GM21576 (cell line): ENCODE results near the gene TRIM24.

Experiments used
- ATAC-seq: cut with Tn5 transposase; IDR thresholded peaks from one replicate; pipeline ENCODE4 v1.9.1; 2021; ENCODE audit warnings: mild to moderate bottlenecking, moderate library complexity; ENCODE audit not compliant: unreplicated experiment

The TRIM24 gene

DNA sequence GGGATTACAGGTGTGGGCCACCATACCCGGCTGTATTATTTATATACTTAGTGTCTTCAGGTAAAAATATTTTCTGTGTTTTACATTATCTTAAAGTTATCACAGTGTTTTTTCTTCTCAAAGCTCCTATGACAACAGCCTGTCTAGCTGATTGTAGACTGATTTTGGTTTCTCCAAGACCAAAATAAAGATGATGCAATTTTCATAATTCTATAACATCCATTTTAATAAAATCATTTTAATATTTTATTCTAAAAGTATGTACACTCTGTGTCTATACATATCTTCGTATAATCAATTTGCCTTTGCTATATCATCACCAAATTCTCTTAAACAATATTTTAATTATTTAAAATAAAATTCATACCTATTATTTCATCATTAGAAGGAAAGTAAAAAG is 108.6 kb downstream of the TRIM24 start:
- ATAC-seq, result no peak

DNA sequence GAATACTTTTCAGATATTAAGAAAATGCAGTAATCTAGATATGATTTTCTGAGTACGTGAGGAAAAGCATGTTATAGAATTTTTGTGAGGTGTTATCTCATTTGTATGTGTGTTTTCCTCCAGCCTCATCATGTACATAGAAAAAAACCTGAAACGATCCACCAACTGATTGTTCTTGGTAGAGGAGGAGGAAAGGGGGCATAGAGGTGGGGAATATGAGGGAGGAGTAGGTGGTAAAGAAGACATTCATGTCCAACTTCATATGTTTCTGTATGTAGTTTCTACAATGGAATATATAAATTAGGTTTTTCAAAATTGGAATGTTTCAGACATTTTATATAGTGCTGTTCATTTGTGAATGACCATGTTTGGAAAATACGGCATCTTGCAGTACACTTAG is 109.4 kb downstream of the TRIM24 start:
- no peak for ATAC-seq

DNA sequence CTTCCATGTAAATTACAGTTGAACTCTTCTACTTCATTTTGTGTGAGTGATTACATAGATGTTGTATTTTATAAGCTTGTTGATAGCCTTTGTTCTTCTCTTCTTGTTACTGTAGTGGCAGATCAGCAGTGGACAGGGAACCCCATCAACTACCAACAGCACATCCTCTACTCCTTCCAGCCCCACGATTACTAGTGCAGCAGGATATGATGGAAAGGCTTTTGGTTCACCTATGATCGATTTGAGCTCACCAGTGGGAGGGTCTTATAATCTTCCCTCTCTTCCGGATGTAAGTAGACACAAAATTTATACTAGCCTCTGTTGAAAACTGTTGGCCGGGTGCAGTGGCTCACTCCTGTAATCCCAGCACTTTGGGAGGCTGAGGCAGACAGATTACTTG is 110.7 kb downstream of the TRIM24 start:
- ATAC-seq, result no peak

DNA sequence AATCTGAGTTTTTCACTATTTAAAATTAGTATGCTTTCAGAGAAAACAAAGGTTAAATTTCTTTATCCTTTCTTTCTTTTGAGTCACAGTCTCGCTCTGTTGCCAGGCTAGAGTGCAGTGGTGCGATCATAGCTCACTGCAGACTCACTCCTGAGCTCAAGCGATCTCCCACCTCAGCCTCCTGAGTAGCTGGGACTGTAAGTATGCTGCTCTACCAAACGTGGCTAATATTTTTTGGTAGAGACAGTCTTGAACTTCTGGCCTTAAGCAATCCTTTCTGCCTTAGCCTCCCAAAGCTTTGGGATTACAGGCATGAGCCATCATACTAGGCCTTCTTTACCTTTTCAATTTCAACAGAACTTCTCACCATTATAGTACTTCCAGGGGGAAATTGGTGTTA is 113.7 kb downstream of the TRIM24 start:
- ATAC-seq, result no peak

DNA sequence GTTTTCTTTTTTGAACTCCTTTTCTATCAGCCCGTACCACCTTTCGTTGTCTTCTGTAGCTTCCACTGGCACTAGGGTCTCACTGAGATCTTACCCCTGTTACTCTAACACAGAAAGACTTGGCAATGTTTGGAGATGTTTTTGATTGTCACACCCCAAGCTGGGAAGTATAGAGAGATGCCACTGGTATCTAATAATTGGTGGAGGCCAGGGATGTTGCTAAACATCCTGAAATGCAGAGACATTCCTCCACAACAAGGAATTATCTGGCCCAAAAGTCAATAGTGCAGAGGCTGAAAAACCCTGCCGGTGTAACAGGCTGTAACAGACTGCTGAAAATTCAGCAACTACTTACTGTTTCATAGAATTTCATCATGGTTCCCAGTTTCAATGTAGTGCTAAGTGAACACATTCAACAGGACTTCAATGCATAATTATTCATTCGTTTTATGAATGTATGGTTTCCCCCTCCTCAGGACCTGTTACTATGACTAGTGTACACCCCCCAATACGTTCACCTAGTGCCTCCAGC is 115.9 kb downstream of the TRIM24 start:
- no peak for ATAC-seq

DNA sequence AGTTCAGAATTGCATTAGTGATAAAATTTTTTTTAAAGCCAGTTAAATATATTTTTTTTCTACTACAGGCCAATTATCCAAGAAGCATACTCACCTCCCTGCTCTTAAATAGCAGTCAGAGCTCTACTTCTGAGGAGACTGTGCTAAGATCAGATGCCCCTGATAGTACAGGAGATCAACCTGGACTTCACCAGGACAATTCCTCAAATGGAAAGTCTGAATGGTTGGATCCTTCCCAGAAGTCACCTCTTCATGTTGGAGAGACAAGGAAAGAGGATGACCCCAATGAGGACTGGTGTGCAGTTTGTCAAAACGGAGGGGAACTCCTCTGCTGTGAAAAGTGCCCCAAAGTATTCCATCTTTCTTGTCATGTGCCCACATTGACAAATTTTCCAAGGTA is 119.1 kb downstream of the TRIM24 start:
- ATAC-seq, result no peak

DNA sequence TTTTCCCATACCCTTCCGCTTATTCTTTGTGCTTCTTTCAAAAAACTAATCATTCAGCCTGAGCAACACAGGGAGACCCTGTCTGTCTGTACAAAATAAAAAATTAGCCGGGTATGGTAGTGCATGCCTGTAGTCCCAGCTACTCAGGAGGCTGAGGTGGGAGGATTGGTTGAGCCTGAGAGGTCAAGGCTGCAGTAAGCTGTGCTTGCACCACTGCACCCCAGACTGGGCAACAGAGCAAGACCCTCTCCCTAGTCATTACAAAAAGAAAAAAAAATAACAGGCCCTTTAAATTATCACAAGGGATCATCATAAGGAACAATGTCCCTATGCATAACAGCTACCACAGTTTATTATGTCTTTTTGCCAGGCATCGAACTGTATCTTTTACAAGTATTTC is 119.6 kb downstream of the TRIM24 start:
- no peak for ATAC-seq

DNA sequence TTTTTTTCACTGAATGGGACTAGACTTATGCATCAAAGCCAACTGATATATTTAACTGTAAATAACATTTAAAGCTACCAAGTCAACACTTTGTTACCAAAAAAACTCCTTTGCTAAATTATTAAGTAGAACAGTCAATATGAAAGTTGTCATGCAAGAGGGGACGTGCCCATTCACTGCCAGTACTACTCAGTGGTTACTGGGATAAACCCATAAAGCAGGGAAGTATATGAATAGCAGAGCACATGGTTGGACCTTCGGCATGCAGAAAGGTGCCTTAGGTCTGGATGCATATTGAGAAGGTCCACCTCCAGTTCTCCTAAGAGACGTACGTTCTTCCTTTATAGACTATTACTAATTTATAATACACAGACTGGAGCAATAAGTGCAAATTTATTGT is 121.0 kb downstream of the TRIM24 start:
- ATAC-seq, result no peak

DNA sequence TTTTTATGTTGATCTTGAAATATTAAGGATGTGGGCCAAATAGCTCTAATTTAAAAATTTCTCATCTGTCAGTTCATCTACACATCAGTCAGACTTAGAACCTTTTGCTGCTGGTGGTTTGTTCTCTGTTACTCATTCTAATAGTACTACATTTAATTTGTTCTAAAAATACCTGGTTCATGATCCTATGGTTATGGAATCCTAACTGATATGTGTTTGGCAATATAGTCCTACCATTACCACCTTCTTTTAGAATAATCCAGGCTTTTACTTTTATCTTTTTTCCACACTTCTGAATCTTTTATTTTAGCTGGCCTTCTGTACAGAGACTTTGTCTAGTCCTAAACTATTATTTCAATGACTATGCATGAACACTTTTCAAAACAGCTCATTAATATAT is 124.2 kb downstream of the TRIM24 start:
- ATAC-seq, result no peak

DNA sequence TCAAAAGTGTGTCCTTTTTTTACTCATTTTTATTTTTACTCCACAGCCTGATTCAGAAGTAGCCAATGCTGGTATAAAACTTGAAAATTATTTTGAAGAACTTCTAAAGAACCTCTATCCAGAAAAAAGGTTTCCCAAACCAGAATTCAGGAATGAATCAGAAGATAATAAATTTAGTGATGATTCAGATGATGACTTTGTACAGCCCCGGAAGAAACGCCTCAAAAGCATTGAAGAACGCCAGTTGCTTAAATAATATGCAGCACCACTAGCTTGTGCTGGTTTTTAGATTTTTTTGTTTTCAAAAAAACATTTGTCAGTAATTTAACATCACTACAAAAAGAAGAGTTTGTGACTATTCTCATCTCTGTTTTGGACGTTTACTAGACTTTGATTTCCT is 124.6 kb downstream of the TRIM24 start:
- ATAC-seq, result no peak

DNA sequence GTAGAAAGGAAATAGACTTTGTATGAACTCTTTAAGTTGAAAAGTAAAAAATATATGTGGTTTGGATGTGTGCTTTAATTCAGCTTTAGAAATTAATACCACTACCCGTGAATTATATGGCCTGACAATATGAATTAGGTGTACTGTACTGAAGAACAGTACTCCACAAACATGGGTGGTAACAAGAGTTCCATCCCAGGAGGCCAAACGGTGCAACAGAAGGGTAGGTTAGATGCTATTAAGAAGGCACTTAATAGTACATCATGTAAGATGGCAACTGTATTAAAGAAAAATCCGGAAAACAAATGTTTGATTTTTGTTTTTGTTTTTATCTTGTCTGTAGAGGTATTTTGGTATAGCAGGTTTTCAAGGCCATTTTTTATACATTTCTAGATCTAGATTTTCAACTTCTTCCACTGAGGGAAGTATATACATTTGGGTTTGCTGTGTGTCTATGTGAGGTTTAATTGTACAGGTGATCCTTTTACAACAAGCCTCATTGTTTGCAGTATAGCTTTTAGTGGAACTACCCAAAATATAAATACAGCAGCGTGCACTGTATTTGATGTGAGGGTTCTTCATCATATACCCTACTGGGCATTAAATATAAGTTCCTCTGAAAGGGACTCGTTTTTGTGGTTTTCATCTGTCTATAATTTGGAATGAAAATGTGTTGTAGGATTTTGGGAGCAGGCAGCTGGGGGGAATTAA is 125.4 kb downstream of the TRIM24 start:
- no peak for ATAC-seq

DNA sequence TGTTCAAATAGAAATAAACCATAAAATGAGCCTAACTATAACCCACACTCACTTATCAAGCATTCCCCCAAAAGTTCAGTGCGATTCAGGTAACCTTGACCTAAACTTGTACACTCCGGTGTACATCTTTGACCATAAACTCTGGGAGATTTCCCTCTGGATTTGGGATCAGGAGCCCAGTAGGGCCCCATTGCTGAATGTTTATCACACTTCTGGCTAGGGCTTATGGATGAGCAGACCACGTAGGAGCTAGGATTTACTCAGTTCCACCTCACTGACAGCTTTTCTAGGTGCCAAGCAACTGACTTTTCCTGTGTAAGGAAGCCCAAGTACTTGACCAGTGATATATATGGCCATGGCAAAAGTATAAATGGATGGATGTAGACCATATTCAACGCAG is 127.4 kb downstream of the TRIM24 start:
- ATAC-seq, result no peak

DNA sequence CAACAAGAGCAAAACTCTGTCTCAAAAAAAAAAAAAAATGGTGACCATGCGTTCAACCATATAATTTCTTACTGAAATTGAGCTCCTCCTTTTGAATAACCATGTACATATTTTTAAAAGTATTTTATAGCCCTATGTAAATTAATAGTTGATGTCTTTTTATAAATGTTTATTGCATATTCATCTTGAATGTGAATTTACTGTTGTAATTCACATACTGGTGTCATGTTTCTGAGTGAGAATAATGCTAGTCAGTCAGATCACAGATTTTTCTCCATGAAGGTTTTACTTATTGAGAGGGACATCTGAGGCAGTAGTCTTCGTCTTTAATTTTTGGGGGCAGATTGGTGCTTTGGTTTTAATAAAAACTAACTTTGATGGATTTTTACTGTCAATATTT is 128.9 kb downstream of the TRIM24 start:
- no peak for ATAC-seq

DNA sequence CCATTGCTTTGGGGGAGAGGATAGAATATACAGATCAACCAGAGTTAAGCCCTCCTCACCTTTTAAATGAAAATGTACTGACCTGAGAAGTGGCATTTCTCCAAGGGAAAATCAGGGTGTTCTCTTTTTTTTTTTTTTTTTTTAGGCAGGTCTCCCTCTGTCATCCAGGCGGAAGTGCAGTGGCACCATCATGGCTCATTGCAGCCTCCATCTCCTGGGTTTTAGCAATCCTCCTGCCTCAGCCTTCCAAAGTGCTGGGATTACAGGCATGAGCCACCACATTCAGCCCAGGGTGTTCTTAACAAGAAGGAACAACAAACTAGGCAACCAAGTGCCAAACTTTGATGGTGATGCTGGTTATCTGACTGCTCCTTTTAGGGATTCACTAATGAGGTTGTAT is 130.1 kb downstream of the TRIM24 start:
- no peak for ATAC-seq

DNA sequence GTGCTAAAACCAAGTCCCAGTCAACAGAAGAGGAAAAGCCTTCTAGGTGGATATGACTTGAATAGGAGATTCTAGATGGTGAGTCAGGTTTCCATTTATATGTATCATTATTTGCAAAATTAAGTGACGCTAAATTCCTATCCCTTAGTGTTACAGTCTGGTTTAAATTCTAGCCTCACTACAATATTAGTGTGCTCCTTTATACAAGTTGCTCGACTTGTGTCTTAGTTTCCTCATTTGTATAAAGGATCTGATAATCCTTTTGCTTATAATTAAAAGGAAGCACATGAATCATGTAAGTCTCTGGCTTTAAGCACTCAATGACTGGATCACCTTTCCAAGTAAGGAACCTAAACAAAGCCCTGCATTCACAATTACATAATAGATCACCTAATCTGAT is 135.4 kb downstream of the TRIM24 start:
- ATAC-seq, result no peak

DNA sequence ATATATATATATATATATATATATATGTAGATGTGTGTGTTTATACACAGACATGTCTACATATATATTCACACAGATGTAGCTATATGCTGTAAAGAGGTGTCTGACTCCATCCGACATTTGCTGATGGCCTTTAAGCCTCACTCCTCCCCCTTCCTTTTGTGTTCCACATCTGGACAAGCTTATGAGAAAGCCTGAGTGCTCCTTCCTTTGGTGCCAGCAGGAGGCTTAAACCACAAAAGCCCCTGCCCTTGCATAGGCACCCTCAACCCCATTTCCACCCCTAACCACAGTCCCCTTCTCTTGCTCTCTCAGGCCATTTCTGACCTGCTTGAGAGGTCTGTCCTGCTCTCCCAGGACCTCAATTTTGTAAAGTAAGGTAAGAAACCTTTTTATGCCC is 142.4 kb downstream of the TRIM24 start:
- ATAC-seq, result no peak

DNA sequence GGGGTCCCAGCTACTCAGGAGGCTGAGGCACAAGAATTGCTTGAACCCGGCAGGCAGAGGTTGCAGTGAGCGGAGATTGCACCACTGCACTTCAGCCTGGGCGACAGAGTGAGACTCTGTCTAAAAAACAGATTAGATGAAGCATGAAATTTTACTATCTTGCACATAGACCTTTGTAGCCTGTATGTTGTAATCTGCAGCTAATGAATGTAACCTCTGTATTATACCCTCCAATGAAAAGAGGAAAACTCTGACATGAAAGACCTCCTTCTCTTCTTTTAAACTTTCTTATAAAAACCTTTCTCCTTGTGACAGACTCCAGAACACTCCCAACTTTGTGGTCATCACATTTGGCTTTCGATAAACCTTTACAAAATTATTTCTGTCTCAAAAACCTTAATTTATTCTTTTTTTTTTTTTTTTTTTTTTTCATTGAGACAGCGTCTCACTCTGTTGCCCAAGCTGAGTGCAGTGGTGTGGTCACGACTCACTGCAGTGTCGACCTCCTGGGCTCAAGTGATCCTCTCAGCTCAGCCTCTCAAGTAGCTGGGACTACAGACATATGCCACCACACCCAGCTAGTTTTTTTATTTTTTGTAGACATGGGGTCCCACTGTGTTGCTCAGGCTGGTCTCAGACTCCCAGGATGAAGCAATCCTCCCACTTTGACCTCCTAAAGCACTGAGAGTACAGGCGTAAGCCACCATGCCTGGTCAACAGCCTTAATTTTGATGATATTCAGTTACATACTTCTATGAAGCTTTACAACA is 143.7 kb downstream of the TRIM24 start:
- ATAC-seq, result no peak

DNA sequence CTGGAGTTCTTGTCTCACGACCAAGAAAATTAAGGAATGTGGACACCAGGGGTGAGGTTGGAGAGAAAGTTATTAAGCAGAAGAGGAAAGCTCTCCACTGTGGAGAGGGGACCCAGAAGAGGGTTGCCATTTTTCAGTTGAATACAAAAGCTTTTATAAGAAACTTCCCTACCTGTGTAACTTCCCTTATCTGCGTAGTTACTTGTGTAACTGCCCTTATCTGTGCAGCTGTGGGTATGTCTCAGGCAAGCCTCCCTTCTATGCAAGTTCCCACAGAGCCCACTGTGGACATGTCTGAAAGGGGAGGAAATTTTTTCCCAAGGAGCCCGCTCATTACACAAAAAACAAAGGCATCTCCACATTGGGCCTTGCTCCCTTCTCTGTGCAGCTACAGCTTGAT is 146.2 kb downstream of the TRIM24 start:
- no peak for ATAC-seq

DNA sequence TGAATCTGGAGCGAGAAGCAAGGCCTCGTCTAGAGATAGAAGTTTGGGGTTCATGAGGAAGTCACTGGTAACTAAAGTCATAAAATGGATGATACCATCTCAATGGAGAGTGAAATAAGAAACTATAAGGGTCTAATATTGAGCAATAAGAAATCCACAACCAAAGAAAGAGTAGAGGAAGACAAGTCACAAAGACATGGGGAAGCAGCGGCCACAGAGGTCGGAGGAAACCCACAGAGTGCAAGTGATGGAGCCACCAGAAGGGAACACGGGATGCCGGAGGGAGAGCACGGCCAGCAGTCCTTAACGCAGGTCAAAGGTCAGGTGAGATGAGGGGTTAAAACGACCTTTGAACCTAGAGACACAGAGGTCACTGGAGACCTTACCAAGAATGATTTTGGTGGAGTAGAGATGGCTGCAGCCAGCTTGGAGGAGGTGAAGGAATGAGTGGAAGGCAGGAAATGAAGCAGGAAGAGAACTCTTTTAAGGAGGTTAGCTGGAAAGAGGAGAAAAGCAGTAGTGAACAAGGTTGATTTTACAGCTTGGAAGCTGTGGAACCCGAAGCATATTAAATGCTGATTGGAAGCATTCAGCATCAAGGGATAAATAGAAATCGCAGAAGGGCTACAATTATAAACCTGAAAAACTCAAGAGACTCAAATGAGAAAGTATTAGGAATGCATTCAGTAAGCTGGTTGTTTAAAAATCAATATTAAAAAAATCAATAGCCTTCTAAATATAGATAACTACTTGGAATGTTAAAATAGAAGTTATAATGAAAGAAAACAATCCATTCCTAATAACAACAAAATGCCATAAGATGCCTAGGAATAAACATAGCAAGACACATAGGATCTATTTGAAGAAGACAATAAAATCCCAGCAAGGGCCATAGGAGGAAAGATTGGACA is 147.4 kb downstream of the TRIM24 start:
- ATAC-seq, result no peak

DNA sequence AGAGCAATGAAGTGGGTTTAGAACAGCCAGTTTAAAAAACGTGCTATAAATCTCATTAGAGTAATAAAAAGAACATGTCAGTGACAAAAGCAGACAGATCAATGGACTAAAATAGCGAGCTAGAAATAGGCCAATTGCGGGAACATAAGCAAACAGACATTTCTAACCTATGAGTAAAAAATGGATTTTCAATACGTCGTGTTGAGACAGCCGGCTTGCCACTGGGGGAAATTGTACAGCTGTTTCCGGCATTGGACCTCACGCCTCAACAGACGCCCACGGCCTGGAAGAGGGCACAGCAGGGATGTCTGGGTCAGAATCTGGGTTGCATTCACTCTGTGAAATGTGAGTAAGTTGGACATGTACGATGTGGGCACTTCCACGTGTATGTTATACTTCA is 148.2 kb downstream of the TRIM24 start:
- peak; percentile 68 for ATAC-seq

DNA sequence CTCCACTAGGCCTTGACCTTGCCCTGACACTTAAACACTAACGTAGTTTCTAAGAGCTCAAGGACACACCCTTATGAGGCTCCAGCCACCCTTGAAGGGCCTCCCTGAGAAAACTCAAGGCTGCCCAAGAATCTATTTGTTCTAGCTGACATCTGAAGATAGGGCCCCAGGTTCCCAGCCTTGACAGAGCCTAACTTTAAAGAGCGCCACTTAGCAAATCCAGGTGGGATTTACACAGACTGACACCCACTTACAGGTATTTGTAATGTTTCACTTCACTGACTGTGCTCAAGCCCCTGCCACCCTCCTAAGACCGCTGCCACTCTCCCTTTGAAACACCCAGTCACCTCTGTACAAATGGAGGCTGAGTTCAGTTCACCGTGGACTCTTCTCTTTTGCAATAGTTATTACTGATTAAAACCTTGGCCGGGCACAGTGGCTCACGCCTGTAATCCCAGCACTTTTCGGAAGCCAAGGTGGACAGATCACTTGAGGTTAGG is 150.7 kb downstream of the TRIM24 start:
- no peak for ATAC-seq
